Stimulated activated naive CD8-positive, alpha-beta T cell treated with anti-CD3 and anti-CD28 coated beads, Interleukin-15, Interleukin-2, amounts not matched to agents 100 U/mL and 50 U/mL, for 24 hours (primary cell): ENCODE results near the gene COX17.

ENCODE experiments used
- ATAC-seq: fragments of 150-1000 bp; cut with Tn5 transposase; one replicate; pipeline ENCODE4 v1.10.0; 2021
- DNase-seq: peaks from one replicate; pipeline ENCODE4 v3.0.0; 2021

The COX17 gene

DNA sequence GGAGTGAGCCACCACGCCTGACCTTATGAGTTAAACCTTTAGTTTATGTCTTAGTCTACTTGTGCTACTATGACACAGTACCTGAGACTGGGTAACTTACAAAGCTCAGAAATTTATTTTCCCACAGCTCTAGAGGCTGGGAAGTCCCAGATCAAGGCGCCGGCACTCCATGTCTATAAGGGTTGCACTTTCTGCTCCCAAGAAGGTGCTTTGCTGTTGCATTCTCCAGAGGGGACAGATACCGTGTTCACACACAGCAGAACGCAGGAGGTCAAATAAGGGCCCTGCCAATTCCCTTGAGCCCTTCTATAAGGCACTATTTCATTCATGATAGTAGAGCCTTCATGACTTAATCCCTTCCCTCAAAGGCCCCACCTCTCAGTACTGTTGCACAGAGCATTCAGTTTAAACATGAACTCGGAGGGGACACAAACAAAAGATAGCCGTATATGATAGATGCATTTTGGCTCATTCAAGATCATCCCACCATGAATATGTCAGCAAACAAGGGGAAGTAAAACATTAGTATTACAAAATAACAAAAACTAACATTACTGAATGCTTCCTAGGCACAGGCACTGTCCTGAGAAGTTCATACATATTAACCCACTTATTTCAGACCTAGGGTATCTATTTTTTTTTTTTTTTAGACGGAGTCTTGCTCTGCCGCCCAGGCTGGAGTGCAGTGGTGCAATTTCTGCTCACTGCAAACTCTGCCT lies 53.0 kb downstream of the COX17 start:
- ATAC-seq, result no peak
- DNase-seq, result no peak

DNA sequence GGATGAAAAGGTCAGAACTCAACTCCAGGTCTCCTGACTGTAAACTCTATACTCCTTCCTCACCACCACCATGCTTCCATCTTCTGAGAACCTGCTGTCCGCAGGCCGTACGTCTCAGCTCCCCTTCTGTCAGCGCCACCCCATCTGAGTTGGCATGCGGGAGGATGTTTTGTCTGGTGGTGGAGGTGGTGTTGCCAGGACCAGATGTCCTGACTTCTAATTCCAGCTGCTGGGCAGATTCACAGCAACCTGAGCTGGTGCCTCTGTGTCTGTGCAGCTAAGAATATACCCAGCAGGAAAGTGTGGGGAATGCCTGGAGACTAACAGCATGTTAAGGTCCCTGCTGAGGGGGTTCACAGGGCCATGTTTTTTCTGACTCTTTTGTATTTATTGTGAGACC lies 56.3 kb downstream of the COX17 start:
- ATAC-seq (no peak), DNase-seq (no peak)
